ENCODE data around the gene PPP1R1C.

PPP1R1C gene

DNA sequence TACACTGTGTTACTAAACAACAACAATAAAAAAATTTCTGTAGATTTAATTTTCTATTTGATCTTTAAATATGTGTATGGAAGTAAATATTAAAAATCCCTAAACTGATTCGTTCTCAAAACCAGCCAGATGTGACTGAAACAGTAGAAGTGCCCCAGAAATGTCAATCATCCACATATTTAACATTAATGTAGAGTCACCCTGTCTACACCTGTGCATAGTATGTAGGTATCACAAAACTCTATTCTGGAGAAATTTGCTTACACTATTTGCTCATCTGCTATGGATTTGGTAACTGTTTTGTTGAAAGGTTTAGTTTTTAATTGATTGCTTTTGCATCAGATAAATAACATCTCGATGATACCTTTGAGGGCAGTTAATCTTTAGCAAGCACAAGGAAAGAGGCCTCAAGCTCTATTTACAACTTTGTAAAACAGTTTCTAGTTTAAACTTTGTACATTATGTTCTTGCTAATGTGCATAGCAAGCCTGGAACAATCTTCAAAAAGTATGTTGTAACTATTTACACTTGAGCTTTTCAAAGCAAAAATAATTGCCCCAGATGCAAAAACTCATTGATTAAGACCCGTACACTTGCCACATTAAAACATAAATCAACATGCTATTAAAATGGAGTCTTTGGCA lies 76.8 kb downstream of the PPP1R1C start:
- no peak for DNase-seq (ENCODE audit: low read depth in 2 of 2)

GRCh38 chr2:182064019-182064778 lies 78.5 kb downstream of the PPP1R1C start:
- no peak for DNase-seq (ENCODE audit: low read depth in 2 of 2)

DNA sequence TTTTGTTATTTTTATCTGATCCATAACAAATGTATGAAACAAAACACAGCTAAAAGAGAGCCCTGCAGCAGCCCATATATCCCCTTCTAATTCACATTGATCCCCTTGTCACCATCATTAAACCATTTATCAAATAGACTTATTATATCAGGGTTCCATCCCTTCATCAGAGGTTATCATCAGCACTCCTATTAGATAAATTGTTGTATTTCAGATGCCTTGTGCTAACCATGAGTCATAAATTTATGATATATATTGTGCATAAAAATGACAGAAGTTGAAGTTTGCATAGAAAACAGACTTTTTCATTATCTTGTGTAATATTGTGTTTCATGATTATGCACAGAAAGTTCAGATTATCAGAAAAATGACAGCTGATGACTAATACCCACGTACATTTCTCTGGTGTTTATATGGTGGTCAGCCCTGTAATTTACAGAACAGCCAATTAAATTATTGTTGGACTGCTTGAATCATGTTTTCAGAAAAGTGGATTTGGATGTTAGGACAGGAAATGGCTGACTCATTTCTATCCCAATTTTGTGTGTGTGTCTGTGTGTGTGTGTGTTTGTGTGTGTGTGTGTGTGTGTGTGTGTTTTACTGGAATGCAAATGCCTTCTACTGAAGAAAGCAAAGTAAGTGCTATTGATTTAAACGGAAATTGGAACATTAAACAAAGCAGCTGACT lies 80.9 kb downstream of the PPP1R1C start:
- no peak for DNase-seq (ENCODE audit: low read depth in 2 of 2)

GRCh38 chr2:182067393-182067792 lies 81.7 kb downstream of the PPP1R1C start:
- DNase-seq (ENCODE audit: low read depth in 2 of 2), result no peak

DNA sequence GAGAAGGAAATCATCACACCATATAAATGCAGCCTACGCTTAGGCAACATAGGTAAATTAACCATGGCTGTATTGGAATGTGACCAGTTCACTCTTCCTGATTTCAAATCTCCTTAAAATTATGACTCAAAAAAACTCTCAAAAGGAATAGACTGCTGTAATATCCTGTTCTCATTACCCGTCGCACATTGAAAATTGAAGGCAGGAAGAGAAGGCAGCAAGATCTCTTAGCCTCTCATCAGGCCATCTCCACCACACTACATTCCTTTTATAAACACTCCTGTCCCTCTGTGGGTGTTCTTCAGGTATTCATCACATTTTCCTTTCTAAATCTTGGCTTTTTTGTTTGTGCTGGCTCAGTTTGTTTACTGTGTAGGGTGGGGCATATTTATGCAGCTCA lies 83.2 kb downstream of the PPP1R1C start:
- no peak for DNase-seq (ENCODE audit: low read depth in 2 of 2)

DNA sequence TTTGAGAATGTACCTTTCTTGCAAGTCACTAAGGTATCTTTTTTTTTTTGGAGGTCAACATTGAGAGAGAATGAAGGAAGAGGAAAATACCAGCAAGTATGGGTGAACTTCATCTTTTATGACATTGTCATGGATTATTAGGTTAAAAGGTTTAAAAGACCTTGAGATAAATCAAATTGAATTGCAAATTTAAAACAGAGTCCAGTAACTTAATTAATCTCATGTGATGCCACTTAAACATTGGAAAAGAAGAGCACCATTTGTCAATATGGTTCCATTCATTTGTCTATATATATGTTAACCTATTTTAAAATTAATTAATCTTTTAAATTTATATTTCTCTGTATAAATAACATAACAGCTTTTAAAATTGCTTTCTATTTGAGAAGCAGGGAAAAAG lies 83.8 kb downstream of the PPP1R1C start:
- DNase-seq (ENCODE audit: low read depth in 2 of 2), result no peak

- no peak for DNase-seq (ENCODE audit: low read depth in 2 of 2)
Measured at GRCh38 chr2:182069908-182070307, 84.3 kb downstream of the PPP1R1C start.

GRCh38 chr2:182070736-182071135 lies 85.1 kb downstream of the PPP1R1C start:
- no peak for DNase-seq (ENCODE audit: low read depth in 2 of 2)

- no peak for DNase-seq (ENCODE audit: low read depth in 2 of 2)
Measured at GRCh38 chr2:182072861-182073260, 87.2 kb downstream of the PPP1R1C start.

DNA sequence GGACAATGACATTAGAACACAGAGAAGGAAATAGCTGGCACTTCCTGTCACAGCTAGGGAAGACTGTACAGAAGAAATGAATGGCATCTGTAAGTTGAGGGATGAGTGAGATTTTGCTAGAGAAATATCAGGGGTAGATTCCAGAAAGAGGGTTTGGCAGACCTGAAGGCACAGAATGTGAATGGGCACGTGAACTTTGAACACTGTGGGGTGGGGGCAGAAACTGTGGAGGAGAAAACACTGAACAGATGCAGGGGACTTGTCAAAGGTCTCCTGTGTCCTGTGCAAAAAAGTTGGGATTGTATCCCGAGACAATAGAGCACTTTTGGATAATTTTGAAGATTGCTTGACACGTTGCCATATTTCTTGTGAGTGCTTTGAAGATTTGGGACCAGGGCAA lies 88.0 kb downstream of the PPP1R1C start:
- DNase-seq (ENCODE audit: low read depth in 2 of 2), result no peak

DNA sequence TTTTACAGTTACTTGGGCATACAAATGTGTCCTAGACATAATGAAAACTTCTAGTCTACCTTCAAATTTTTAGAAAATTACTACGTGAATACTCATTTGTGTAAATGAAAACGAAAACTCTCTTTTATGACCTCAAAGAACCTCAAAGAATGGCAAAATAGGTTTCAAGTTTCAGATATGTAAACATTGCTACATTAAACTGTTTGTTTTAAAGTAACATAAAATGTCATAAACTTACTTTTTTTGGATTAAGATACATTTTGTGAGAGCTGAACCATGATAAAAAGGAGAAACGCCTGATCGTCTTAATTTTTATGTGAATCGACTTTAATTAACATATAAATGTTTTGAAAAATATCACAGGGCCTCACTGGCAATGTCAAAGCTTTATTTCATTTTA lies 91.4 kb downstream of the PPP1R1C start:
- no peak for DNase-seq (ENCODE audit: low read depth in 2 of 2)

DNA sequence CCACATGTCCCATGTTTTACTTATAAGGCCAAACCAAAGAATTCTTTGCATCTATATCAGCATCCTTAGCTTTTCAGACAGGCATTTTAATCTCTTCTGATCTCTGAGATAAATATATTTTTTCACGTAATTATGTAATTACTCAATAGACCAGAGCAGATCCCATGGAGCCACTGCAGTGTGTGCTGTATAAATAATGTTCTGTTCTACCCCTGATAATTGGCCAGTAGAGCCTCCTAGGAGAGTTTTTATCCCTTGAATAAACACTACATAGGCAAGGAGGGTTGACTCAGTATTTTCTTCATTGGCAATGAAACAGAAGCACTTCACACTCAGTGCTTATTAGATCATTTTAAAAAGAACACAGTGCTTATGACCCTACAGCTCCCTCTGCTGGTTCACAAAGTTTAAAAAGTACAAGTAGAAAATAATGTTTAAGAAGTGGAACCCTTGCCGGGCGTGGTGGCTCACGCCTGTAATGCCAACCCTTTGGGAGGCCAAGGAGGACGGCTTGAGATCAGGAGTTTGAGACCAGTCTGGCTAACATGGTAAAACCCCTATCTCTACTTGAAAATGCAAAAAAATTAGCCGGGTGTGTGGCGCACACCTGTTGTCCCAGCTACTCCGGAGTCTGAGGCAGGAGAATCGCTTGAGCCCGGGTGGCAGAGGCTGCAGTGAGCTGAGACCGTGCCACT lies 91.9 kb downstream of the PPP1R1C start:
- no peak for DNase-seq (ENCODE audit: low read depth in 2 of 2)

DNA sequence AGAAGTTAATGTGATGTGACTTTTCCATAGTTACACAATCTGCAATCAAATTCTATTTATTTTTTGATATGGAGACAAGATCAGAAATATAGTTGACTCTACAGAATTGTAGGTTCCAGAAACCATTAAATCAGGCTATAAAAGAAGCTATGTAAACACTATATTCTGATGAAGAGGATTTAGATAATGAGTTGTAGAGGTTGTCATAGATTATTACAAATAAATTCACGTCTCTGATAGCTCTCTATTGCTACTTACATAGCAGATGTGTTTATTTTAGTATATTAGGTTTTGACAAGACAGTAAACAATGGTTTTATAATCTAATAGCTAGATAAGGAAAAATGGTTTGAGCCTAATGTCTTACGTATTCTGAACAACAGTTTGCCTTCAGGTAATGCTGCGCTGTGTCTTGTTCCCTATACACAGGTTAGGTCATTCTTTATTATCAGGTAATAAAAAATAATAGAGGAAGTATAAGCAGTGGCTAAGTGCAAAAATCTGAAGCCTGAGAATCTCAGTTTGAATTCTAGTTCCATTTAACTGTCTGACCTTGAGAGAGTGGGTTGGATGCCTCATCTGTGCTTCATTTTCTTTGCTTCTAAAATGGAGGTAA lies 93.4 kb downstream of the PPP1R1C start:
- DNase-seq (ENCODE audit: low read depth in 2 of 2), result no peak

DNA sequence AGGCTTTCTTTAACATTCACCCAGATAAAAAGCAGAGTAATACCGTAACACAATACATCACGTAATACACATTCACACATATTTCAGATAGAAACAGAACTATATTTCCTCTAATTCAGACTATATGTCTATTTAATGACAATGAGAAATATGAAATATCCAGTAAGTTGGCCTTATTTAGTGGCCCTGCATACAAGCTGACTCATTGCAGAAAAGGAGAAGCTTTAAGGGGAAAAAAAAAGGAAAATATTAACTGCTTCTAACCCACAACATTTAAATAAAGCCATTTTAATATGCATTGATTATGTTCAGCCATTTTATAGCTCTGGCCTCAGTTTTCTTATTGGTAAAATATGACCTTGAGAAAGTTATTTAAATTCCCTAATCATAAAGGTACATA lies 94.8 kb downstream of the PPP1R1C start:
- no peak for DNase-seq (ENCODE audit: low read depth in 2 of 2)

DNA sequence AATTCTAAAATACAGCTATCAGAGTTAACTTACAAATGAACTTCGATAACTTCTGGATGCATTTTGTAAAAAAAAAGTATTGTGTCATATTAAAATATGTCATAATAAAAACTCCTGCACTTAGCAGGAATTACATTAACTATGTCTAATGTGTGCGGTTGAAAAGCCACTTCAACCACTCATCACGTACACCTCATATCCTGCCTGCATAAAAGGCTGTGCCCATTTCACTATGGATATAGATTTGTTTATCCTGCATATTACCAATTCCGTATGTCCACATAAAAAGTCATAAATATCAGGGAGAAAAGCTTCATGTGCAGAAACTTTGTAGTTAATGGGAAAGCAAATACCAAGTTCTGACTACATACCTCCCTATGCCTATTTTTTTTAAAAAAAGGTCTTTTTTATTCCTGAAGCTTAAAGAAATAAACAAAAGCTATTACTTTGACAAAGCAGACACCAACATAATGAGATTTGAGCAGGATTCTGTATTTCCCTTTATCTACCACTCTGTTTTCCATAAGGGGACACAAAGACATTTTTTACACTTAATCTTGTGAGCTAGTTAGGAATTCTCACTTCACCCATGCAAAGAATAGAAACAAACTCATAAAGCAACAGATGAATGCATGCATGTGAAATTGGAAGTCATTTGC lies 96.1 kb downstream of the PPP1R1C start:
- DNase-seq (ENCODE audit: low read depth in 2 of 2), result no peak

GRCh38 chr2:182088681-182089320 lies 103.1 kb downstream of the PPP1R1C start:
- no peak for DNase-seq (ENCODE audit: low read depth in 2 of 2)

GRCh38 chr2:182090486-182090885 lies 104.8 kb downstream of the PPP1R1C start:
- no peak for DNase-seq (ENCODE audit: low read depth in 2 of 2)

- no peak for DNase-seq (ENCODE audit: low read depth in 2 of 2)
Measured at GRCh38 chr2:182097571-182098164, 112.0 kb downstream of the PPP1R1C start.

GRCh38 chr2:182098648-182099047 lies 113.0 kb downstream of the PPP1R1C start:
- DNase-seq (ENCODE audit: low read depth in 2 of 2), result no peak

GRCh38 chr2:182101263-182101662 lies 115.6 kb downstream of the PPP1R1C start:
- DNase-seq (ENCODE audit: low read depth in 2 of 2), result no peak
